Measurements from ENCODE around the gene EIF4G1. TPM values are rescaled to one million over a fixed set of nuclear protein-coding genes. Genes with fewer than 3 reads are reported as not detected.

The EIF4G1 gene
- total RNA-seq, 4 donors from 2014 or later, result 173 to 248 (median 192) TPM

- Histone ChIP-seq H3K36me3 (peaks cover 0 to 52% (median 0%) of the 10 kb centered on the region in 3 donors), H3K27ac (peak overlapping the region in 3 of 4 donors; percentile 51 to 92 (median 82))
- 87 to 90% methylated on average over 15 to 20 of the region's 20 CpGs for WGBS, 2 donors
Observed at GRCh38 chr3:184346480-184347190, 32.2 kb downstream of the EIF4G1 start.

DNA sequence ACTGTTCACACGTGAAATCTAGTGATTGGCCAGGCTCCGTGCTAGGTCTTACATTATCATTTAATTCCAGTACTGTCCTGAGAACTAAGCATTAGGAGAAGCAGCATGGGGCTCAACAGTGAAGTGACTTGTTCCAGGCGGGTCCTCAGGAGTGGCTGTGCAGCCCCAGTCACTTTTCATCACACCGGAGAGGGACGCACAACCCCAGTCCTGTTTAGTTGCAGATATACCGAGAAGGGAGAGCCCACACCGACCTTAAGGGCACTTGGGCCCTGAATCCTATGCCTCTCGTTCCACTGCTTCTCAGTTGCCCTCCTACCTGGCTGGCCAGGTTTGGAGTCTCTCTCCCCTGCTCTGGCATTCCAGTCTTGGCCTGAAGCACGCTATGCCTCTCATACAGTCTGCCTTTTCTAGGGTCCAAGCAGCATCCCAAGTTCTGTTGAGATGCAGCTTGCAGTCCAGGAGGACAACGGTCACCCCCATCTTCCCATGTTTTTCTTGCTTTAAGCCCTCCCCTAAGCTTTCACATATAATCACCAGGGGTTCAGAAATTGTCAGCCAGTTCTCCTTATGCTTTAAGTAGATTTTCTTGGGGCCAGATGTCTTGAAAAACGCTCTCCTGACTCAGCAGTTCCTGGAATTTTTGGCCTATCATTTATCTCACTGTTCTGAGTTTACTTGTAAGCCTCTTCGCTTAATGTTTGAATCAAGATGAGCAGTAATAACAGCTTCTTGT lies 33.1 kb downstream of the EIF4G1 start:
- H3K27ac ChIP-seq, result peak overlapping the region in 1 of 4 donors; percentile 42
- H3K4me3 ChIP-seq, result no peak overlapping the region
- TF ChIP-seq POLR2A (IDR thresholded peaks at IDR 0.05) (no peak), CTCF (IDR thresholded peaks at IDR 0.05) (no peak), EP300 (IDR thresholded peaks at IDR 0.05) (no peak)
- peaks cover 0 to 50% (median 23%) of the 10 kb centered on the region in 4 donors for H3K4me1 ChIP-seq
- no peaks in the 10 kb centered on the region for H3K27me3 ChIP-seq
- DNase-seq (ENCODE audit: low spot score in 2 of 2), result no peak
- WGBS, 2 donors, result 69% methylated on average over 12 of the region's 12 CpGs
- H3K36me3 ChIP-seq, result peaks cover 0 to 47% (median 0%) of the 10 kb centered on the region in 3 donors
- H3K9me3 ChIP-seq, result no peaks in the 10 kb centered on the region

More at GRCh38 chr3:184346480-184347190, 32.2 kb downstream of the EIF4G1 start:
- no peak for DNase-seq (ENCODE audit: low spot score in 2 of 2)
- Histone ChIP-seq H3K4me1 (peaks cover 0 to 42% (median 14%) of the 10 kb centered on the region in 4 donors), H3K9me3 (no peaks in the 10 kb centered on the region), H3K4me3 (no peak overlapping the region), H3K27me3 (no peaks in the 10 kb centered on the region)
- no peak for TF ChIP-seq POLR2A (IDR thresholded peaks at IDR 0.05)
- no peak for TF ChIP-seq CTCF (IDR thresholded peaks at IDR 0.05)
- TF ChIP-seq EP300 (IDR thresholded peaks at IDR 0.05), result no peak

DNA sequence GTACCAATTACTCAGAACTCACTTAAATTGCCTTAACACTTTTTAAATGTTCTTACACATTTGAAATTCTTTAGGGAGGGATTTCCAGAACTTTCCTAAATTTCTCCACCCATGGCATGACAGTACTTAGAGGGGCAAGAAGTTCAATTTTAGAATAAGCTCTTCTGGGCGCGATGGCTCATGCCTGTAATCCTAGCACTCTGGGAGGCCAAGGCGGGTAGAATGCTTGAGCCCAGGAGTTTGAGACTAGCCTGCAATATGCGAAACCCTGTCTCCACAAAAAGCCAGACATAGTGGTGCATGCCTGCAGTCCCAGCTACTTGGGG lies 33.6 kb downstream of the EIF4G1 start:
- Histone ChIP-seq H3K4me3 (no peak overlapping the region), H3K27ac (no peak overlapping the region), H3K36me3 (peaks cover 0 to 47% (median 0%) of the 10 kb centered on the region in 3 donors), H3K4me1 (peaks cover 0 to 54% (median 24%) of the 10 kb centered on the region in 4 donors), H3K9me3 (no peaks in the 10 kb centered on the region), H3K27me3 (no peaks in the 10 kb centered on the region)
- 79 to 83% methylated on average over 4 of the region's 4 CpGs for WGBS, 2 donors
- DNase-seq (ENCODE audit: low spot score in 2 of 2), result no peak
- TF ChIP-seq CTCF (IDR thresholded peaks at IDR 0.05) (no peak), EP300 (IDR thresholded peaks at IDR 0.05) (no peak), POLR2A (IDR thresholded peaks at IDR 0.05) (no peak)

GRCh38 chr3:184349563-184350470 lies 35.4 kb downstream of the EIF4G1 start:
- Histone ChIP-seq H3K9me3 (no peaks in the 10 kb centered on the region), H3K4me3 (no peak overlapping the region), H3K27ac (peak overlapping the region in 2 of 4 donors; percentile 67 to 73), H3K27me3 (no peaks in the 10 kb centered on the region), H3K4me1 (peaks cover 0 to 53% (median 24%) of the 10 kb centered on the region in 4 donors), H3K36me3 (peaks cover 0 to 43% (median 0%) of the 10 kb centered on the region in 3 donors)
- 56 to 65% methylated on average over 10 of the region's 10 CpGs for WGBS, 2 donors
- no peak for DNase-seq (ENCODE audit: low spot score in 2 of 2)
- TF ChIP-seq CTCF (IDR thresholded peaks at IDR 0.05) (no peak), POLR2A (IDR thresholded peaks at IDR 0.05) (no peak), EP300 (IDR thresholded peaks at IDR 0.05) (no peak)
